ENCODE results near the gene FBXO21.

DNA sequence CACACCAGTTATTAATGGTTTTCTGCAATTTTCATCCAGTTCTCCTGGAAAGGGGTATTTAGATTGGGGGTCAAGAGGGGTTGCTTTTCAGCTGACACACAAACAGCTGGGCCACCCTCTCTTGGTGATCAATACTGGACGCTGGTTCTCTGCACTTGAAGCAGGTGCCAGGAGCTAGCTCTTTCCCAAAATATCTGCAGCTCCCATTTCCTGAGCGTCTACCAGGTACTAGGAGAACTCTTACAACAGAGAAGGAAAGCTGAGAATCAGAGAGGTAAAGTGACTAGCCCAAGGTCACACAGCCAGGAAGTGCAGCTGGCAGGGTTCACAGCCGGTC is 92.3 kb downstream of the FBXO21 start:
- no peak for TF ChIP-seq POLR2A (IDR thresholded peaks at IDR 0.05; ENCODE audit: low read length)
- no peak for TF ChIP-seq GATA1 (IDR thresholded peaks at IDR 0.05; ENCODE audit: low read depth, low read length)
